ENCODE data around the gene DZIP1L.

The DZIP1L gene

GRCh38 chr3:138033202-138033691 lies 82.2 kb downstream of the DZIP1L start:
- H3K27ac Mint-ChIP-seq: no peak overlapping the region
- no peaks in the 10 kb centered on the region for H3K9me3 Mint-ChIP-seq
- TF ChIP-seq, protein P1, sequence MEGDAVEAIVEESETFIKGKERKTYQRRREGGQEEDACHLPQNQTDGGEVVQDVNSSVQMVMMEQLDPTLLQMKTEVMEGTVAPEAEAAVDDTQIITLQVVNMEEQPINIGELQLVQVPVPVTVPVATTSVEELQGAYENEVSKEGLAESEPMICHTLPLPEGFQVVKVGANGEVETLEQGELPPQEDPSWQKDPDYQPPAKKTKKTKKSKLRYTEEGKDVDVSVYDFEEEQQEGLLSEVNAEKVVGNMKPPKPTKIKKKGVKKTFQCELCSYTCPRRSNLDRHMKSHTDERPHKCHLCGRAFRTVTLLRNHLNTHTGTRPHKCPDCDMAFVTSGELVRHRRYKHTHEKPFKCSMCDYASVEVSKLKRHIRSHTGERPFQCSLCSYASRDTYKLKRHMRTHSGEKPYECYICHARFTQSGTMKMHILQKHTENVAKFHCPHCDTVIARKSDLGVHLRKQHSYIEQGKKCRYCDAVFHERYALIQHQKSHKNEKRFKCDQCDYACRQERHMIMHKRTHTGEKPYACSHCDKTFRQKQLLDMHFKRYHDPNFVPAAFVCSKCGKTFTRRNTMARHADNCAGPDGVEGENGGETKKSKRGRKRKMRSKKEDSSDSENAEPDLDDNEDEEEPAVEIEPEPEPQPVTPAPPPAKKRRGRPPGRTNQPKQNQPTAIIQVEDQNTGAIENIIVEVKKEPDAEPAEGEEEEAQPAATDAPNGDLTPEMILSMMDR (IDR thresholded peaks at IDR 0.05; ENCODE audit: unreplicated experiment in 3 of 3): no peak
- H3K4me3 Mint-ChIP-seq: no peak overlapping the region
- no peaks in the 10 kb centered on the region for H3K4me1 Mint-ChIP-seq
- peaks cover 4% of the 10 kb centered on the region for H3K36me3 Mint-ChIP-seq (ENCODE audit: low read depth)
- no peaks in the 10 kb centered on the region for H3K27me3 Mint-ChIP-seq (ENCODE audit: low read depth)

GRCh38 chr3:138032567-138032966 lies 82.8 kb downstream of the DZIP1L start:
- peaks cover 4% of the 10 kb centered on the region for H3K36me3 Mint-ChIP-seq (ENCODE audit: low read depth)
- no peaks in the 10 kb centered on the region for H3K27me3 Mint-ChIP-seq (ENCODE audit: low read depth)
- no peak overlapping the region for H3K27ac Mint-ChIP-seq
- H3K4me1 Mint-ChIP-seq: no peaks in the 10 kb centered on the region
- no peak overlapping the region for H3K4me3 Mint-ChIP-seq
- H3K9me3 Mint-ChIP-seq: no peaks in the 10 kb centered on the region
- TF ChIP-seq, protein P1 (IDR thresholded peaks at IDR 0.05; ENCODE audit: unreplicated experiment in 3 of 3): no peak

- Mint-ChIP-seq H3K9me3 (no peaks in the 10 kb centered on the region), H3K36me3 (ENCODE audit: low read depth) (peaks cover 8% of the 10 kb centered on the region), H3K4me3 (no peak overlapping the region), H3K27ac (no peak overlapping the region), H3K27me3 (ENCODE audit: low read depth) (no peaks in the 10 kb centered on the region), H3K4me1 (no peaks in the 10 kb centered on the region)
- TF ChIP-seq, protein P1 (IDR thresholded peaks at IDR 0.05; ENCODE audit: unreplicated experiment in 3 of 3): no peak
Measured at GRCh38 chr3:138031536-138031935, 83.9 kb downstream of the DZIP1L start.

- Mint-ChIP-seq H3K4me1 (no peaks in the 10 kb centered on the region), H3K9me3 (no peaks in the 10 kb centered on the region), H3K27ac (no peak overlapping the region), H3K36me3 (ENCODE audit: low read depth) (peaks cover 8% of the 10 kb centered on the region), H3K4me3 (no peak overlapping the region), H3K27me3 (ENCODE audit: low read depth) (no peaks in the 10 kb centered on the region)
- TF ChIP-seq, protein P1 (IDR thresholded peaks at IDR 0.05; ENCODE audit: unreplicated experiment in 3 of 3): no peak
Measured at GRCh38 chr3:138030734-138031280, 84.6 kb downstream of the DZIP1L start.

- no peaks in the 10 kb centered on the region for H3K4me1 Mint-ChIP-seq
- H3K36me3 Mint-ChIP-seq (ENCODE audit: low read depth): peaks cover 8% of the 10 kb centered on the region
- H3K27me3 Mint-ChIP-seq (ENCODE audit: low read depth): no peaks in the 10 kb centered on the region
- H3K27ac Mint-ChIP-seq: no peak overlapping the region
- TF ChIP-seq, protein P1 (IDR thresholded peaks at IDR 0.05; ENCODE audit: unreplicated experiment in 3 of 3): no peak
- H3K9me3 Mint-ChIP-seq: no peaks in the 10 kb centered on the region
- no peak overlapping the region for H3K4me3 Mint-ChIP-seq
Measured at GRCh38 chr3:138027821-138028220, 87.6 kb downstream of the DZIP1L start.

DNA sequence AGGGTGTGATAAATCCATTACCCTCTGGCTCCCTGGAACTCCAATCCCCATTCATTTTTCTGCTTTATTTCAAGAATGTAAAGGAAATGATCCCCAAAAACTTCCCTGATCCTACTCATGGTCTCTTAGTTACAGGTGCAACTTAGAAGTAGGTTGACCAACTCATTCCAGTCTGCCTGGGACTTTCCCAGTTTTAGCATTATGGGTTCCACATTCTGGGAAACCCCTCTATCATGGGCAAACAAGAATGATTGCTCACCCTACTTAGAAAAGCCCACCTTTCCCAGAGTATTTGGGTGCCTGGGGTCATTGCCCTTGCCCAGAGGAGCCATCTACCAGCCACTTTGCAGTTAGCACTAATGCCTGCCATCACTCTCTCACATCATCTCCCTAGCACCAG lies 89.9 kb downstream of the DZIP1L start:
- Mint-ChIP-seq H3K27me3 (ENCODE audit: low read depth) (no peaks in the 10 kb centered on the region), H3K9me3 (no peaks in the 10 kb centered on the region), H3K4me1 (no peaks in the 10 kb centered on the region), H3K4me3 (no peak overlapping the region), H3K27ac (no peak overlapping the region), H3K36me3 (ENCODE audit: low read depth) (peaks cover 4% of the 10 kb centered on the region)
- TF ChIP-seq, protein P1 (IDR thresholded peaks at IDR 0.05; ENCODE audit: unreplicated experiment in 3 of 3): no peak
